MG63 (cell line): ENCODE data around the gene CCNF. TPM values are rescaled to one million over a fixed set of nuclear protein-coding genes. Genes with fewer than 3 reads are reported as not detected.
A peak's percentile ranks its signal among the peaks of the same experiment; 100 is the strongest.
"Not testable (repeated sequence)": the region's sequence is repeated elsewhere in the genome, so short reads cannot be mapped to it uniquely, and the experiment has no call there.

Source experiments
- DNase-seq: peaks from one replicate; pipeline ENCODE4 v3.0.0-alpha.2; 2020
- H3K27me3 ChIP-seq: fragments of 250-450 bp; sonication (Bioruptor Pico); 2 replicates; pipeline ENCODE4 v1.5.1; 2020; ENCODE audit warnings: mild to moderate bottlenecking, moderate library complexity
- H3K36me3 ChIP-seq: fragments of 250-450 bp; sonication (Bioruptor Pico); 2 replicates; pipeline ENCODE4 v1.5.1; 2020; ENCODE audit warnings: mild to moderate bottlenecking, moderate library complexity
- H3K4me3 ChIP-seq: fragments of 250-450 bp; sonication (Bioruptor Pico); 2 replicates; pipeline ENCODE4 v1.5.1; 2020; ENCODE audit warnings: mild to moderate bottlenecking, moderate library complexity
- H3K9me3 ChIP-seq: fragments of 250-450 bp; sonication (Bioruptor Pico); 2 replicates; pipeline ENCODE4 v1.5.1; 2020; ENCODE audit warnings: mild to moderate bottlenecking, moderate library complexity
- total RNA-seq: library from RNA; depleted of rRNA; stranded (reverse); fragments of >200 nt; shearing (Covaris generic); gene quantifications from 2 replicates; pipeline ENCODE4 v1.2.3, GENCODE V29; 2014; ENCODE audit warnings: low replicate concordance

Gene CCNF
- total RNA-seq, 1 experiment from 2014 or later = 35.9 TPM

- DNase-seq, H3K9me3 ChIP-seq, H3K27me3 ChIP-seq, H3K4me3 ChIP-seq: not testable (repeated sequence)
- H3K36me3 ChIP-seq = peaks cover 78% of the 10 kb centered on the region
Observed at GRCh38 chr16:2441143-2441804, 12.0 kb downstream of the CCNF start.

DNA sequence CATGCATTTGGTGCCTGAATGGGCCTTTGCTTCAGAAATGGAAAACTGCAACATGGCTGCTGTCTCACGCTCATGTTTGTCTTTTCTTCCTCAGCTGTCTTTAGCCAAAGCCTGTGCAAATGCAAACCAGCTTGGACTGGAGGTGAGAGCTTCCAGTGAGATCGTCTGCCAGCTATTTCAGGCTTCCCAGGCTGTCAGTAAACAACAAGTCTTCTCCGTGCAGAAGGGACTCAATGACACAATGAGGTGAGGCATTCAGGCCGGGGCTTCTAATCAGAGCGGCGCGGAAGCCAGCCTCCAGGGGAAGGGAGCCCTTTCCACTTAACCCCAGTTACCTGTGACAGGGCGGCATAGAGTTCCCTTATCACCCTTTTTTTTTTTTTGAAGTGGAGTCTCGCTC, 14.3 kb downstream of the CCNF start:
- Histone ChIP-seq H3K36me3 (peaks cover 76% of the 10 kb centered on the region), H3K27me3 (no peaks in the 10 kb centered on the region), H3K4me3 (no peak overlapping the region), H3K9me3 (no peaks in the 10 kb centered on the region)
- no peak for DNase-seq

- no peak for DNase-seq
- Histone ChIP-seq H3K4me3 (no peak overlapping the region), H3K36me3 (peaks cover 74% of the 10 kb centered on the region), H3K27me3 (no peaks in the 10 kb centered on the region), H3K9me3 (no peaks in the 10 kb centered on the region)
Observed at GRCh38 chr16:2447920-2448583, 18.8 kb downstream of the CCNF start.

DNA sequence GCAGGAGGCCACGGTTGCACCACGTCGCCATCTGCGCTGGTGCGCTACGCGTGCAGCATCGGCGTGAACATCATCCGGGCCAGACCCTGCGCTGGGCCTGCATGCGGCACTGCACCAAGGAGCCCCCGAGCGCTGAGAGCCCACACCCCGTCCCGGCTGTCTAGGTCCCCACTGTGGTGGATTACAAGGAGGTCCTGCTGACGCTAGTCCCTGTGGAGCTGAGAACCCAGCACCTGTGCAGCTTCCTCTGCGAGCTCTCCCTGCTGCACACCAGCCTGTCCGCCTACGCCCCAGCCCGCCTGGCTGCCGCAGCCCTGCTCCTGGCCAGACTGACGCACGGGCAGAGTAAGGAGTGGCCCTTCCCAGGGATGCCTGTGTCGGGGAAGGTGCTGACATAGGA, 19.9 kb downstream of the CCNF start:
- no peaks in the 10 kb centered on the region for H3K27me3 ChIP-seq
- no peak overlapping the region for H3K4me3 ChIP-seq
- DNase-seq = no peak
- H3K9me3 ChIP-seq = no peaks in the 10 kb centered on the region
- peaks cover 79% of the 10 kb centered on the region for H3K36me3 ChIP-seq

DNA sequence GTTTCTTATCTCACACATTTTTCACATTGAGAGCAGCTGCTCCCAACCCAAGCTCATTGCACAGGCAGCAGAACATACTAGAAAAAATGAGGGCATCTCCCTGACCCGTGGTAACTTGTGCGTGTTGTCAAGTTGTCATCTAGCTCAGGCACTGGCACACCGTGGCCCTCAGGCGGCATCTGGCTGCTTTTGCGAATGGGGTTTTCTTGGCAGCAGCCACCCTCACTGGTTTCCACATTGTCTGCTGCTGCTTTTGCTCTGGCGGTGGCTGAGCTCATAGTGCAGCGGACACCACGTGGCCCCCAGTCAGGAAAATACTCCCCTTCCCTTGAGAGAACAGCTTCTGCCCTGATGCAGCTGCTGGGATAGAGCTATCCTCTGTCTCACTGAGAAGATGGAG, 21.3 kb downstream of the CCNF start:
- no peak for DNase-seq
- no peaks in the 10 kb centered on the region for H3K9me3 ChIP-seq
- H3K27me3 ChIP-seq = no peaks in the 10 kb centered on the region
- peaks cover 82% of the 10 kb centered on the region for H3K36me3 ChIP-seq
- no peak overlapping the region for H3K4me3 ChIP-seq

- Histone ChIP-seq H3K27me3 (no peaks in the 10 kb centered on the region), H3K36me3 (peaks cover 82% of the 10 kb centered on the region), H3K4me3 (no peak overlapping the region), H3K9me3 (no peaks in the 10 kb centered on the region)
- DNase-seq = no peak
Observed at GRCh38 chr16:2450975-2451381, 21.7 kb downstream of the CCNF start.

DNA sequence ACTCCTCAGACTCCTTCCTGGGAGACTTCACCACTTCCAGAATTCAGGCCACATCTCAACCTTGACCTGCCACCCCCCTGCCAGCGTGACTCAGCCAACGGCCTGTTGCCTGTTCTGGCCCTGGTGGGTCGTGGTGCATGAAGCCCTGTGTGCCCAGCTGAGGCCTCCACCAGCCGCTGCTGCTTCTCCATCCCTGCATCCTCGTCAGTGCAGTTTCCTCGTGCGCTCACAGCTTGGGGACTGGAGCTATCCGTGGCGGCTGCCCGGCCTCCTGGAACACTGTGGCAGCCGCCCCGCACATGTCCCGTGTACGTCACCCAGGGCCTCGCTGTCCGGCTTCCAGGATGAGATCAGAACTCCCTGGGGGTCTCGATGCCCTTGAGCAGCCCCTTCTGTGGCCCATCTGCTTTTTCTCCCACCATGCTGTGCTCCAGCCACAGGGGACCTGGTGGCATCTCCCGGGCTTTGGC, 22.6 kb downstream of the CCNF start:
- Histone ChIP-seq H3K36me3 (peaks cover 82% of the 10 kb centered on the region), H3K4me3 (no peak overlapping the region), H3K27me3 (no peaks in the 10 kb centered on the region), H3K9me3 (no peaks in the 10 kb centered on the region)
- no peak for DNase-seq

DNA sequence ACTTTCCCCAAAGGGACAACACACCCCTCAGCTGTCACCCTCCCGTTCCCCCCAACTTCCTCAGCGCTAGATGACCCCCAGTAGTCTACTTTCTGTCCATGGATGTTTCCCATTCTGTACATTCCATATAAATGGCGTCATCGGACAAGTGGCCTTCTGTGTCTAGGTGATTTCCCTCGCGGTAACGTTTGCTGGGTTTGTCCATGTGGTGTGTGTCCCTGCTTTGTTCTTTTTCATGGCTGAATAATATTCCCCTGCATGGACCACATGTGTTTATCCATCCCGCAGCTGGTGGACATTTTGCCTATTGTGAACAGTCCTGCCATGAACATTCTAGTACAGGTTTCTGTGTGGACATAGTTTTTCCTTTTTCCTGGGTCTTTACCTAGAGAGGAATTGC, 23.4 kb downstream of the CCNF start:
- no peaks in the 10 kb centered on the region for H3K9me3 ChIP-seq
- no peak for DNase-seq
- peaks cover 84% of the 10 kb centered on the region for H3K36me3 ChIP-seq
- H3K27me3 ChIP-seq = no peaks in the 10 kb centered on the region
- H3K4me3 ChIP-seq = no peak overlapping the region

- no peaks in the 10 kb centered on the region for H3K27me3 ChIP-seq
- no peak for DNase-seq
Observed at GRCh38 chr16:2455081-2455845, 26.0 kb downstream of the CCNF start.

DNA sequence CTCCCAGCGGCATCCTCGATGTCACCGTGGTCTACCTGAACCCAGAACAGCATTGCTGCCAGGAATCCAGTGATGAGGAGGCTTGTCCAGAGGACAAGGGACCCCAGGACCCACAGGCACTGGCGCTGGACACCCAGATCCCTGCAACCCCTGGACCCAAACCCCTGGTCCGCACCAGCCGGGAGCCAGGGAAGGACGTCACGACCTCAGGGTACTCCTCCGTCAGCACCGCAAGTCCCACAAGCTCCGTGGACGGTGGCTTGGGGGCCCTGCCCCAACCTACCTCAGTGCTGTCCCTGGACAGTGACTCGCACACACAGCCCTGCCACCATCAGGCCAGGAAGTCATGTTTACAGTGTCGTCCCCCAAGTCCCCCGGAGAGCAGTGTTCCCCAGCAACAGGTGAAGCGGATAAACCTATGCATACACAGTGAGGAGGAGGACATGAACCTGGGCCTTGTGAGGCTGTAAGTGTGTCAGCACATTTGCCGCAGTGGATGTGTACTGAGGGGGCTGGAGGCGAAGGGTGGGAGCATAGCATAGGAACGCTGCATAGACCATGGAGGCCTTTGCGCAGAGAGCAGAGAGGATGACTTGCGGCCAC, 27.4 kb downstream of the CCNF start:
- Histone ChIP-seq H3K4me3 (no peak overlapping the region), H3K36me3 (peaks cover 70% of the 10 kb centered on the region), H3K27me3 (no peaks in the 10 kb centered on the region), H3K9me3 (no peaks in the 10 kb centered on the region)
- DNase-seq = no peak

More at GRCh38 chr16:2455081-2455845, 26.0 kb downstream of the CCNF start:
- Histone ChIP-seq H3K9me3 (no peaks in the 10 kb centered on the region), H3K36me3 (peaks cover 65% of the 10 kb centered on the region), H3K4me3 (no peak overlapping the region)

- Histone ChIP-seq H3K4me3 (no peak overlapping the region), H3K9me3 (no peaks in the 10 kb centered on the region), H3K36me3 (peaks cover 68% of the 10 kb centered on the region), H3K27me3 (no peaks in the 10 kb centered on the region)
- no peak for DNase-seq
Observed at GRCh38 chr16:2457267-2457666, 28.0 kb downstream of the CCNF start.

GRCh38 chr16:2457946-2458345, 28.7 kb downstream of the CCNF start:
- Histone ChIP-seq H3K9me3 (no peaks in the 10 kb centered on the region), H3K36me3 (peaks cover 62% of the 10 kb centered on the region), H3K4me3 (no peak overlapping the region), H3K27me3 (no peaks in the 10 kb centered on the region)
- no peak for DNase-seq

- Histone ChIP-seq H3K4me3 (peak overlapping the region; percentile 60), H3K27me3 (no peaks in the 10 kb centered on the region), H3K36me3 (peaks cover 51% of the 10 kb centered on the region), H3K9me3 (no peaks in the 10 kb centered on the region)
- DNase-seq = no peak
Observed at GRCh38 chr16:2458887-2459646, 29.8 kb downstream of the CCNF start.

DNA sequence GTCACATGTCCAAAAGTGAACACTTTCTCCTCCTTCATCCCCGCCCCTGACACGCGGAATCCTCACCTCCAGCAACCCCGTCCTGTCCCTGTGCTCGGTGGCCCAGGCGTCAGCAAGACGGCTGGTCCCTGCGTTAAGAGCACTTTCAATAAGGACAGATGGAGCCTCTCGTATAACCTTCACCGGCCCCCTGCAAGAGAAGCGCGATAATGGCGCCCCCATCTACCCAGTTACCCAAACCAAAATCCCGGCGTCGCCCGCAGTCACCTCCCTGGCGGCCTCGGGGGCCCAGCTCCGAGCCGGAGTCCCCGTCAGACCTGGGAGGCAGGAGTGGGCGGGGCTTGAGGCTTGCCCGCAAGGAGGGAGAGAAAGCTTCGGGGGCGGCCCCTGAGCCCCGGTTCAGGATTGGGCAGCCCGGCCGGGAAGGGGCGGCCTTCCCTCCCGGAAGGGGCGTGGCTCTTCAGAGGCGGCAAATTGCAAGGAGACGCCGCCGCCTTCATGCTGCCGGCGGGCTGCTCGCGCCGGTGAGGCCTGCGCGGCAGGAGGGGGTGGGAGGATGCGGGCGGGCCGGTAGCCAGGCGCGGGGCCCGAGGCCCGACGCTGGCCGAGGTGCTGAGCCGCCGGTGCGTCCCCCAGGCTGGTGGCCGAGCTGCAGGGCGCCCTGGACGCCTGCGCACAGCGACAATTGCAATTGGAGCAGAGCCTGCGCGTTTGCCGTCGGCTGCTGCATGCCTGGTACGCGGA, 30.6 kb downstream of the CCNF start, which contains the start of gene TEDC2:
TEDC2 (plus strand) TSS at position 463 of the 744 bp plus-strand sequence; CDS start at position 499, 36 bp downstream.
- Histone ChIP-seq H3K4me3 (peak within 1 kb of the TSS; percentile 60), H3K36me3 (peaks cover 43% of the 10 kb centered on the region), H3K27me3 (no peaks in the 10 kb centered on the region), H3K9me3 (no peaks in the 10 kb centered on the region)
- peak; percentile 97 for DNase-seq

DNA sequence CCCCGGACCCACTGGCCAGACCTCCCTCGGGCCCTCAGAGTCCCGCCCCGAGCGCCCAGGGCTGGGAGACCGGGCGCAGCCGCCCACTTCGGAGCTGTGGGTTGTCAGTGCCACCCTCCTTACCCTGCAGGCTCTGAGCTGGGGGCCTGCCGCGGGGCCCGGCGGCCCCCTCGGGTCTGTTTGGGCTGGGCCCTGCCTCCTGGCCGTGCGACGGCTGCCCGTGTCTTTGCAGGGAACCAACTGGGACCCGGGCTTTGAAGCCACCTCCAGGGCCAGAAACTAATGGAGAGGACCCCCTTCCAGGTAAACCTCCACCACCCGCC, 31.1 kb downstream of the CCNF start:
- peaks cover 38% of the 10 kb centered on the region for H3K36me3 ChIP-seq
- H3K9me3 ChIP-seq = no peaks in the 10 kb centered on the region
- peak overlapping the region; percentile 60 for H3K4me3 ChIP-seq
- no peaks in the 10 kb centered on the region for H3K27me3 ChIP-seq
- DNase-seq = no peak

DNA sequence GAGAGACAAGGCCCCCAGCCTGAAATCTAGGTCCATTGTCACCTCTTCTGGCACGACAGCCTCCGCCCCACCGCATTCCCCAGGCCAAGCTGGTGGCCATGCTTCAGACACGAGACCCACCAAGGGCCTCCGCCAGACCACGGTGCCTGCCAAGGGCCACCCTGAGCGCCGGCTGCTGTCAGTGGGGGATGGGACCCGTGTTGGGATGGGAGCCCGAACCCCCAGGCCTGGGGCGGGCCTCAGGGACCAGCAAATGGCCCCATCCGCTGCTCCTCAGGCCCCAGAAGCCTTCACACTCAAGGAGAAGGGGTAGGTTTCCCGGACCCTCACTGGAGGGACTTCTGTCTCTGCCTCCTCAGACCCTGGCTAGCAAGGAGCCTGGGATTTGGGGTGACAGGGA, 31.7 kb downstream of the CCNF start:
- peak overlapping the region; percentile 60 for H3K4me3 ChIP-seq
- H3K27me3 ChIP-seq = no peaks in the 10 kb centered on the region
- H3K36me3 ChIP-seq = peaks cover 32% of the 10 kb centered on the region
- H3K9me3 ChIP-seq = no peaks in the 10 kb centered on the region
- DNase-seq = no peak
